Measurements from ENCODE around the gene NAA40.
"Not testable (repeated sequence)": the region's sequence is repeated elsewhere in the genome, so short reads cannot be mapped to it uniquely, and the experiment has no call there.

Gene NAA40

DNA sequence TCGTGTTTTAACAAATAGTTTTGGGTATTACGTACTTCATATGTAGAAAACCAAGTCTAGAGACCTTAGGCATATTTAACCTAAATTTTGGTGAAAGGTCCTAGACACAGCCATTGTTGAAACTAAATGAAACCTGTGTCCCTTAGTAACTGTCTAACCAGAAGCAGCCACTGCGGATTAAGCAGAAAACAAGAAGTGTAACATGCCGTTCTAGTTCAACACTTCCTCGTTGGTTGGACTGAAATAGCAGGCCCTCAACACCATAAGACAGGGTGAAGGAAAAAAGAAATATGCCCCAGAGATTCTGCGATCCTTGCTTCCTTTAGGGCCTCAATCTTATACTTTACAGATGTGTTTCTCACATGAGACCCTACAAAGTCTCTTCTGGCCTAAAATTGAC lies 2.0 kb downstream of the NAA40 start:
- no peak for DNase-seq

DNA sequence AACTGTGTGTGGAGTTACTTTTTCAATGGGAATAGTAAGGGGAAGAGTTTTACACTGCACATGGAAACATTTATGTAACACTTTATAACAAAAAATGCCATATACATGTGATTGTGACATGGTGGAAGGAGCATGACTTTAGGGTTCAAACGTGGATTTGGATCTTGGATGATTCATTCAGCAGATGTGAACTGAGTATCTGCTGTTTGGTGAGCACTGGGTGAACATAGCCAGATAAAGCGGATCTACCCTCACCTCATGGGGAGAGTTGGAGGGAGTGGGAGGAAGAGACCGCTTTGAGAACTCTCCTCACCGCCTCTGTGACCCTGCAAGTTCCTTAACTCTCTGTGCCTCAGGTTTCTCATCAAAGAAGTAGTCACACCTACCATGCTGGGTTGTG lies 3.1 kb downstream of the NAA40 start:
- DNase-seq: no peak

DNA sequence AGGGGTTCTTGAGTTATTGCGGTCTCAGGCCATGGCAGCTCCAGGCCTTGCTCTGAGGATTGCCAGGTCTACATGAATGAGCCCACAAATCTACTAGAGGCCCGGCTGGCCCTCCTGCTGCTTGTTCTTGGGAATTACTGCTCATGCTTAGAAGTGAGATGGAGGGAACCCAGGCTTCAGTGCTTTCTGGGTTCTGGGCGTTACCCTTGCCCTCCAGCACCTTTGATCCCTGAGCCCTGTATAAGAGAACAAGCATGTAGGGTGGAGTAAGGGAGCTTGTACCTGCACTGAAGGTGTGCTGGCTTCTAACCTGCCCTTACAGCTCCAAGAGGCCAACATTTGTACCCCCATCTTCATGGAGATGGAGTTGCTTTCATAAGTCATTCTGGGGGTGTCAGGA lies 4.0 kb downstream of the NAA40 start:
- no peak for DNase-seq

DNA sequence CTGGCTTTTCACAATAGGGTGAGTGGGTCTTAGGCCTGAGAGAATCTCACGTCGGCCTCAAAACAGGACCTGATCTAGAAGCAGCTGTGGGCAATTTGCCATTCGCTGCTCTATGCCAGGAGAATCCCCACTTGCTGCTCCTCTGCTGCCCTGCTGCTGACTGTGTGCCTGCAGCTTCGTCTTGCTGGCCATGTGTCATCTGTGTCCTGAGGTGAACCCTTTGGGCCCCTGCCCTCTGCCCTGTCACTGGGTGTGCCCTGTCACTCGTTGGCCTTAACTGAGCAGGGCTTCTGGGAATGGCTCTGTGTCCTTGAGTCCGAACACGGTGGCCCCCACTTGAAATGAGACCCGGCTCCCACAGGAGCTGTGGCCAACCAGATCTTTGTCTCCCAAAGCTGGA lies 6.2 kb downstream of the NAA40 start:
- DNase-seq: no peak

DNA sequence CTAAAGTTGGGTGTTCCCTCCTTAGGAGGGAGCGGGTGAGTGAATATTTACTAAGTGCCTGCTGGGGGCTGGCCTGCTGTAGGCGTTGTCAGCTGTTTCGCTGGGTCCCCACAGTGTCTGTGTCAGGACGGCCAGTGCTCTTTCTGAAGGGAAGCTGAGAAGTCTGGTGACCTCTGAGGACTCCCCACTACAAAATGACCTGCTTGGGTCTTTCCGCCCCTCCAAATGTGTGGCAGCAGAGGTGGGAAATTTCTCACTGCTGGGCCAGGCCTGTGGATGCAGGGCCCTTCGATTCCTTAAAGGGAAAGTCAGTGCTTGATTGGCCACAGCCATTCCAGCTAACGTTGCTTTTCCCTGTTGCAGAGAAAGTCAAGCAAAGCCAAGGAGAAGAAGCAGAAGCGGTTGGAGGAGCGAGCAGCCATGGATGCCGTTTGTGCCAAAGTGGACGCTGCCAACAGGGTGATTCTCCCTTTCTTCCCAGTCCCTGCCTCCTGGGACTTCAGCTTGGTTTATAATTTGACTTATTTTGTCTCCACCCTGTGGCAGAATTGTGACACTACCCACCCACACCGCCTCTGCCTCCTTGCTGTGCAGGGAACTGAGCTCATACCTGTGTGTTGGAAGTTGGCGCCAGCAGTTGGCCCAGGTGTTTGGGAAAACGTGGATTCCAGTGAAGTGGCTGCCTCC lies 6.8 kb downstream of the NAA40 start:
- peak; percentile 87 for DNase-seq

DNA sequence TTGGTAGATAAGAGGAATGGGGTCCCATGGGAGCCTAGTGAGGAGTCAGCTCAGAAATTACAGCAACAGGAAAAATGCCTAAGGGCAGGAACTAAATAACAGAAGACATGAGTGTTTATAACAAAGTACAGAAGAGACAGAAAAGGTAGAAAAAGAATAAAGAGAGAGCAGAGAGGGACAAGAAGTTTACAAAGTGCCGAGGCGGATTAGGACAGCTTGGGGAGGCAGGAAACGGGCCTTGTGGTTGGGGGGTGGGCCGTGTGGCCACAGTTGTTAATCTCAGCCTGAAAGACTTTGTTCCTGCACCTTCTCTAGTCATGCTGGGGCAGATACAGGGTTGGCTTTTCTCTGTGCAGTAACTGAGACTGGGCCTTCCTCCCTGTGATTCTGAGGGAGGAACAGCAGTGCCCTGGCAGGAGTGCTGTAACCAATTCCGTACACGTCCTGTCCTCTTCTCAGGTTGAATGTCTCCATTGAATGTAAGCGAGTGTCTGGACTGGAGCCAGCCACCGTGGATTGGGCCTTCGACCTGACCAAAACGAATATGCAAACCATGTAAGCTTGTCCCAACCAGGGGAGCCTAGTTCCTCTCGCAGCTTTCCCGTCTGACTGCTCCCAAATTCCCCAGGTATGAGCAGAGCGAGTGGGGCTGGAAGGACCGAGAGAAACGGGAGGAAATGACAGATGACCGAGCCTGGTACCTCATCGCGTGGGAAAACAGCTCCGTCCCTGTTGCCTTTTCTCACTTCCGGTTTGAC lies 13.2 kb downstream of the NAA40 start:
- DNase-seq: no peak

DNA sequence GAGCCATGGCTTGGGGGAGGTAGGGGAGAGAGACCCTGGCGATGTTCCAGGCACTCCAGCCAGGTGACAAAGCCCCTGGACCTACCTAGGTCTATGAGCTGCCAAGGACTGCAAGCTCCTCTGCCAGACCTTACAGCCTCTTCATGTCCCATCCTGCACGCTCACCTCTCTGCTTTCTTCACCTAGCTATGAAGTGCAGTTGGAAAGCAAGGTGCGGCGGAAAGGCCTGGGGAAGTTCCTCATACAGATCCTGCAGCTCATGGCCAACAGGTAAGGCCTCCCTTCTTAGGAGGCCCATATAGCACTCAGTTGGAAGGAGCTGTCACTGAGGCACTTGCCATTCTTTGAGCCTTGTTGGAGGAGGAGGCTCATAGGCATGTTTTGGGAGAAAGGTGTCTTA lies 13.8 kb downstream of the NAA40 start:
- DNase-seq: no peak

DNA sequence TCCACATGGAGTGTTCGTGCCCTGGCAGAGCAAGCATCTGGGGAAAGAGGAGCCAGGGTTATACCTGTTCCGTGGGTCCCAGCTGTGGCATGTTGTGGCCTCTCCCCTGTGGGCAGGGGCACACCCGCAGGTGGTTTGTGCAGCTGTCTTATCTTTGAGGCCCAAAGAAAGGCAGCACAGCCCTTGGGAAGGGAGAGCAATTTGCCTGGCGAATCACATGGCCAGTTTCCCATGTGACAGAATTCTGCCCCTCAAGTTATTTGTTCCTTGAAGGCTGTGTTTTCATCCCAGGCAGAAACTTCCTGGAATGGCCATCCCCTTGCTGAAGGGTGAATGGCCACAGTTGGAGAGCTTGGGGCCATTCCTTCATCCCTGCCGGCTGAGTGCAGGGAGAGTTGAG lies 19.2 kb downstream of the NAA40 start:
- no peak for DNase-seq

DNA sequence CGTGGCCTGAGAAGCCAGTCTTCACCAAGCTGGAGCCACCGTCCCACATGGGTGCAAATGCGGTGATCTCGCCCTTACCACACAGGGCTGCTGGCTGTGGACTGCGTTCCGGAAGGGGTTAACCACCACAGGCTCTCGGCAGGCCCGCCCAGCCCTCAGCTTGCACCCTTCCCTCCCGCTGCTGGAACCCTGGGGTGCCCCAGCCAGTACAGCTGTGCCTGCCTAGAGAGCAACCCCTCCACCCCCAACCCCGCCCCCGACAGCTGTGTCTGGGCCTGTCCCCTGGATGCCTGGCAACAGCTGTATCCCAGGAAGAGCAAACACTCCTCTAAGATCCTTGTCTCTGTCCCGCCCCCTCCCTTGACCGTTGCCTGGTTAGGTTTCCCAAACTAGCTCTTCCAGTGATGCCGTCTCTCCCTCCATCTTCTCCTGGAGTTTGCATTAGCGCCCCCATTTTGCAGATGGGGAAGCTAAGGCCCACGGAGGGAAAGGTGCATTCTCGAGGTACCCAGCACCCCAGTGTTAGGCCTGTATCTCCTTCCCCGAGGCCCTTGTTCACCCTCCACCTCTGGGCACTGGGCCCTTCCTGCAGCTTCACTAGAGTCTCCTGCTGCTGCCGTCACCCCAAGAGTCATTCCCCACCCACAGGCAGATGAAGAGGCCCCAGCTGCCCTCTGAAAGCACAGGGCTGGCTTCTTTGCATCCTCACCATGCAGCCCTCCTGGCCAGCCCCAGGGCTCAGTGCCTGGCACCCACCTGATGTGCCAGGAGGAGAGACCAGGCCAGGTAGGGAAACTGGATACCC lies 23.0 kb downstream of the NAA40 start:
- DNase-seq: peak; percentile 95

DNA sequence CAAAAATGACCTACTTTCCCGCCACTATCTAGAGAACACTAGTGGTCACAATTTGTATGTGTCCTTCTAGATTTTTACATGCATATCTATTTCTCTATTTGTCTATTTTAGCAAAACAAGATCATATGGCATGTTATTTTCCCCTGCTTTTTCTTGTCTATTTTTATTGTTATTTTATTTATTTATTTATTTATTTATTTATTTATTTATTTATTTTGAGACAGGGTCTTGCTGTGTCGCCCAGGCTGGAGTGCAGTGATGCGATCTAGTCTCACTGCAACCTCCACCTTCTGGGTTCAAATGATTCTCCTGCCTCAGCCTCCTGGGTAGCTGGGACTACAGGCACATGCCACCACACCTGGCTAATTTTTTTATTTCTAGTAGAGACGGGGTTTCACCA lies 25.1 kb downstream of the NAA40 start:
- DNase-seq: not testable (repeated sequence)

DNA sequence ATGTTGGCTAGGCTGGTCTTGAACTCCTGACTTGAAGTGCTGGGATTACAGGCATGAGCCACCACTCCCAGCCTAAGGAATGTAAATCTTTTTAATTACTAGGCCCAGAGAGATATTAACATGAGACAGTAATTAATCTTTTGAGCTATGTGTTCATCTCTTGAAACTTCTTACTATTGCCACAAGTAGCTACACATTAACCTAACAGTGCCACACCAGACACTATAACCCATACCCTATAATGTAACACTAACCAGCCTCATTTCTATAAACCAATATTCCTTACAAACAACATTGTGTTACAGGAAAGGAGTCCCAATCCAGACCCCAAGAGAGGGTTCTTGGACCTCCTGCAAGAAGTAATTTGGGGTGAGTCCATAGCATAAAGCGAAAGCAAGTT lies 27.6 kb downstream of the NAA40 start:
- no peak for DNase-seq

DNA sequence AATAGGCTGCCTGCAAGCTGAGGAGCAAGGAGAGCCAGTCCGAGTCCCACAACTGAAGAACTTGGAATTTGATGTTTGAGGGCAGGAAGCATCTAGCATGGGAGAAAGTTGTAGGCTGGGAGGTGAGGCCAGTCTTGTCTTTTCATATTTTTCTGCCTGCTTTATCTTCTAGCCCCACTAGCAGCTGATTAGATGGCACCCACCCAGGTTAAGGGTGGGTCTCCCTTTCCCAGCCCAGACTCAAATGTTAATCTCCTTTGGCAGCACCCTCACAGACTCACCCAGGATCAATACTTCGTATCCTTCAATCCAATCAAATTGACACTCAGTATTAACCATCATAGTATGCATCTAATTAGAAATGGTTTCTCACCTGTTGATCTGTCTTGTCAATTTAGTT lies 30.7 kb downstream of the NAA40 start:
- DNase-seq: no peak

DNA sequence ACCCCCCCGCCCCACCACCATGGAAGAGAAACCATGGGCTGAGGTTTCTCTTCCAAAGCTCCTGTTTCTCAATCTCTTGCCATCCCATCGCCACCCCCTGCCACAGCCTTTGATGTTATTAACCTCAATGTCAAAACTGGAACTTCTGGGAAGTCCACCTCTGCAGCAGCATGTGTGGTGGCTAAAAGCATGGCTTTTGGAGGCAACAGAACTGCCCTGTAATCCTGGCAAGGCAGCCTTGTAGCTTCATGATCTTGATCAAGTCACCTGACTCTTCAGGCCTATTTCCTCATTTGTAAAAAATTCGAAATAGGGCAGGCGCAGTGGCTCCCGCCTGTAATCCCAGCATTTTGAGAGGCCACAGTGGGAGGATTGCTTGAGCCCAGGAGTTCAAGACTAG lies 32.1 kb downstream of the NAA40 start:
- DNase-seq: no peak

DNA sequence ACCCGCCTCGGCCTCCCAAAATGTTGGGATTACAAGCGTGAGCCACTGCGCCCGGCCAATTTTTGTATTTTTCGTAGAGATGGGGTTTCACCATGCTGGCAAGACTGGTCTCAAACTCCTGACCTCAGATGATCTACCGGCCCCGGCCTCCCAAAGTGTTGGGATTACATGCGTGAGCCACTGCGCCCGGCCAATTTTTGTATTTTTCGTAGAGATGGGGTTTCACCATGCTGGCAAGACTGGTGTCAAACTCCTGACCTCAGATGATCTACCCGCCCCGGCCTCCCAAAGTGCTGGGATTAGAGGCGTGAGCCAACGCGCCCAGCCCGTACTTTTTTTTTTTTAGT lies 35.1 kb downstream of the NAA40 start:
- DNase-seq: not testable (repeated sequence)

DNA sequence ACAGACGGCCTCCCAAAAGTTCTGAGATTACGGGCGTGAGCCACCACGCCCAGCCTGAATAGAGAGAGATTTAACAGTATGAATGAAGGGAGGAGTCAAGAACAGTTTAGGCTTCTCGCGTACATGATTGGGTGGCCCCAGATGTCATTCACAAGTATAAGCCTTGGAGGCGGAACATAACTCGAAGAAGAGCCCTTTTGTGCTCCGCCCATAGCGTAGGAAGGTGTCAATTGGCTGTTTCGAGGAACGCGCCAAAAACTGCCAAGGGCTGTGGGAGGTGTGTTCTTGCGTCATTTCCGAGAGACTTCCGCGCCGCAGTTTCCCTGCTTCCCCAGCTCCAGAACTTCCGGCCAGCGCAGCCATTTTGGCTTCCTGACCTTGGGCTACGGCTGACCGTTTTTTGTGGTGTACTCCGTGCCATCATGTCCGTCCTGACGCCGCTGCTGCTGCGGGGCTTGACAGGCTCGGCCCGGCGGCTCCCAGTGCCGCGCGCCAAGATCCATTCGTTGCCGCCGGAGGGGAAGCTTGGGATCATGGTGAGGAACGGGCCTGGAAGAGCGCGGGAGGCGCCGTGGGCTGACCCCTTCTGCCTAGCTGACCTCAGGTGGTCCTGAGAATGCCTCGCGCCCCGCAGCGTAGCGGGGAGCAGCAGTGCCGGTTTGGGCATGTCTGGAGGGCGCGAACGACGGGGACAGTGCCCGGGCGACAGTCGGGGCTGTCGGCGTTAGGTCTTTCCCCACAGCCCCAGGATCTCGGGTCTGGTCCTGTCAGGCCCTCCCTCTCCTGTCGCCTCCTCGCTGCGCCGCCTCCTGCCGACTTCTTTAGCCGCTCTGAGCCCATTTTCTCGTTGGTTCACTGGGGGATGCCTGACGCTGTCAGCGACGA lies 35.7 kb downstream of the NAA40 start, which contains the start of gene COX8A:
COX8A (plus strand) TSS at position 362 of the 885 bp plus-strand sequence; CDS start at position 423, 61 bp downstream.
- DNase-seq: peak; percentile 100

DNA sequence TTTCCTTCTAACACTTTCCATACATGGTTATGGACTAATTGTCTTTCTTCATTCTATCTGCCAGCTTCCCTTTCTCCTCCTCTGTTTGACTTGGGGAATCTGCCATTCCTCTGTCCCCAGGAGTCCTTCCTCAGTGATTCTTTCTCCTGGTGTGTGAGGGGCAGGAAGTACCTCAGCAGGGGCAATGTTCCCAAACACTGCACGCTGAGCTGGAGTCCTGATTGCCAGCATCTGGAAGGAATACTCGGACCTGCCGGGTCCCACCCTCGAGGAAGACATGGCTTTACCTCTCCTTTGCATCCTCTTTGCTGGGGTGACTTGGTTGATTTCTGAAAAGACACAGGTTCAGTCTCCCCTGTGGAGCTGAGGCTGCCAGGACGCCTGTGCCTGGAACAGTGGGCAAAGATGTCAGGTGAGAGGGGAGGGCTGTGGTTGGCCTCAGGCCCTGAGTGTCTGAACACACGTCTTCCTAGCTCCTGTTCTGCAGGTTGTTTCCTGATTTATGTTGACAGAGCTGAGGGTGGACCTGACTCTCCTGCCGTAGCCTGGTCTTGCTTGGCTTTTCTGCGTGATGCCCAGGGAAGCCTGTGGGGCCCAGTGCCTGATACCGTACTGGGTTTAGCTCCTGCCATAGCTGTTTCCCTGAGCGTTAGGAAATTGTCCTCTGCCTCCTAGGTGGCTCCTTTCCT lies 39.9 kb downstream of the NAA40 start:
- no peak for DNase-seq

DNA sequence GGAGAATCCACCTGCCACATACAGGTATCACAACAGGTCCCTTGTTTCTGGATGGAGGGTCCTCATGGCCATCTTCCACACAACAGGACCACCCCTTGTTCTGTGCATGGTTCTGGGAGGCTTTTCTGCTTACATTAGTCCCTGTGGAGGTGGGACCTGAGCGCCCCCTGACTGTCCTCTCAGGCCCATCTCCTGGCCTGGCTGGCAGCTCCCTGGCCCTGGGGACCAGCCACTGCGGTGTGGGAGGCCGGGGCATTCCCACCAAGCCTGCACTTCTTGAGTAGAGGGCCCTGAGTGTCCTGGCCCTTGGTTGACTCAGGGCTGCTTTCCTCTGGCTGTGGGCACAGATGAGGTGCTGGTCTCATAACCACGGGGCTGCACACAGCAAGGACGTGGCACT lies 40.6 kb downstream of the NAA40 start:
- no peak for DNase-seq

DNA sequence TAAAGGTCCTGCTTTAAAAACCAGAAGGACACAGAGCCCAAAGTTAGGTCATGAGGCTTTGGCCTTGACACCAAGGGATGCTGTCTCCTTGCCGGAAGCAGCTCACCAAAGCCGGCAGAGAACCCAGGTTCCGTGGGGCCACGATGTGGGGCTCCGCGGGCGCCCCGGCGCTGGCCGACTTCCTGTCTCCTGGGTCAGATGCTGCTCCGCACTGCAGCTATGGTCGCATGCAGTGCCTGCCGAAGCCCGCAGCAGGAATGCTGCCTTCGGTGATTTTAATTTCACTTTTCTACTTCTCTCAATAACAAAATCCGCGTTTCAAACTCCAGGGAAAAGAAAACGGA lies 47.0 kb downstream of the NAA40 start:
- peak; percentile 84 for DNase-seq

DNA sequence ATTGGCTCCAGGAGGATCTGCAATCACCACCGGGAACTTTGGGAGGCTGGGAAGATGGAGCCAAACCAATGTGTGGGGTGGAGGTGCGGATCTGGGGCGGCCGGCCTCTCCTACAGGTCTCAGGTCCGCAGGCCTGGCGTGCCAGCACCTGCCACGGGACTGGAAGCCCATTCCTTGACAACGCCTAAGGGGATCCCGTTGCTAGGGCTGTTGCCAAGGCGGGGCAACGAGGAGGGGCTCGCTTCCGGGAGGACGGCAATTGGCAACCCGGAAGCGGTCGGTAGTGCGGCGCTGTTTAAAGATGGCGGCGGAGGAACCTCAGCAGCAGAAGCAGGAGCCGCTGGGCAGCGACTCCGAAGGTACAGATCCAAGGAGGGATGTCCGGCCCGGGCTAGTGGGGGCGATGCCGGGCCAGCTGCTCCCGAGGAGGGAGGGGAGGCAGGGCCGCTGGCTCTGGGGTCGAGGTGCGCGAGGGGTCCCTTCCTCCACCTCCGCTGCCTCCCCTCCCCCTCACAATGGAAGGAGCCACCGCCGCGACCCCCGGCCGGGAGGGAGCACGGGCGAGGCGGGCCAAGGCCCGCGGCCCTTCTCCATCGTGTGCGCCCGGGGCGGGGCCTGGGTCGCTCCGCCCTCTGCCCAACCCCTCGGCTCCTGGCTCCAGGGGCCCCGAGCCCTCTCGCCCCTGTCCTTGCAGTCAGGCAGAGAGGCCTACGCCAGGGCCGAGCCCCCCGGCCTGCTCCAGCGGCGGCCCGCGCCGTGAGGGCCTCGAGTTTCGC lies 47.5 kb downstream of the NAA40 start, which contains the start of gene OTUB1:
OTUB1 (plus strand) TSS at position 283 of the 776 bp plus-strand sequence; CDS start at position 302, 19 bp downstream.
- peak; percentile 99 for DNase-seq

DNA sequence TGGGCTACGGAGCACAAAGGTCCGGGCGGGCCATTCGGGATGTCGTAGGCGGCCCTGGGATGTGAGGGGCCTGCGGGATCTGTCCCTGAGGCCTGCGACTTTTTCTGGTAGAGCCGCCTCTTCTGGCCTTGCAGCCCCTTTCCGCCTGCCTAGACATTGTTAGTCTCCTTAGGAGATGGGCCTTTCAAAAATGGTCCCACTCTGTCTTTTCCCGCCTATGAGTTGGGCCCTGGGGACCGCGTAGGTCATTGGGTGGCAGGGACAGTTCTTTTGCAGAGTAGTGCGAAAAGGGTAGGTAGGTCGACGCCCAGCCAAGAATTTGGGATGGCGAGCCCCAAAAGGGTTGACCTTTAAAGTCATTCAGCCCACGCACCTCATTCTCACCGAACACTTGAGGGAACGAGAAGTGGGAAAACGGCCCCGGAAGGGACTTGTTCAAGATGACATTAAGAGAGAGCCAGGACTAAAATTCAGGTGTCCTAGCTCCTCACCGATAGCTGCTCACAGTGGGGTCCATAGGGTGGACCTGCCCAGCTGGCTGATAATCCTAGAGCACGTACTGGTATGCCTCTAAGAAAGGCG lies 48.2 kb downstream of the NAA40 start:
- no peak for DNase-seq

DNA sequence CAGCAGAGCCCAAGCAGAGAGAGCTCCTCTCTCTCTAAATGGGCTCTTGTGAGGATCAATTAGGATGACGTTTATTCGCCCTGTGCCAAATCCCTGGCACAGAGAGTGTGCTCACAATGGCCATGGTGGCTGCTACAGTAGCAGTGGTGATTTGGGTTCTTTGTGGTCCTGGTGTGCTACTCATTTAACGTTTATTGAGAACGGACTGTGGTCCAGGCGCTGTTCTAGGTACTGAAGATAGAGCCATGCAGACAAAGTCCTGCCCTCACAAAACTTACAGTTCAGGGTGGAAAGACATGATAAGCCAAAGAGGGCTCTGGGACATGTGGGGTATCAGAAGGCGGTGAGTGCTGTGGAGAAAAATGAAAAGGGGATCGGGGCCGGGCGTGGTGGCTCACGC lies 52.8 kb downstream of the NAA40 start:
- DNase-seq: no peak
